Astrocyte (in vitro differentiated cells and primary cell): ENCODE results near the gene SEC22A. TPM values are rescaled to one million over a fixed set of nuclear protein-coding genes. Genes with fewer than 3 reads are reported as not detected.

Source experiments
- DNase-seq: peaks from one replicate; pipeline ENCODE4 v3.0.0-alpha.2; 2010; ENCODE audit warnings: low read depth
- FAIRE-seq: peaks from 2 replicates; lab custom pipeline; 2011; peaks lifted over from hg19 to GRCh38; lab: Jason Lieb, UNC
- H2AFZ ChIP-seq: 2 replicates; pipeline ENCODE4 v1.6.0; 2012; ENCODE audit warnings: low read depth, low read length, inconsistent platforms
- H3K27ac ChIP-seq: 2 replicates; pipeline ENCODE4 v1.5.1; 2011; ENCODE audit warnings: low read depth, low read length, inconsistent platforms
- H3K27me3 ChIP-seq: 2 replicates; pipeline ENCODE4 v1.6.0; 2011; ENCODE audit warnings: low read length, inconsistent platforms; ENCODE audit not compliant: insufficient read depth
- H3K36me3 ChIP-seq: 2 replicates; pipeline ENCODE4 v1.5.1; 2011; ENCODE audit warnings: low read length, inconsistent platforms; ENCODE audit not compliant: insufficient read depth
- H3K4me1 ChIP-seq: 2 replicates; pipeline ENCODE4 v1.5.1; 2011; ENCODE audit warnings: low read length, inconsistent platforms; ENCODE audit not compliant: insufficient read depth
- H3K4me2 ChIP-seq: 2 replicates; pipeline ENCODE4 v1.6.0; 2012; ENCODE audit warnings: low read length, inconsistent platforms
- H3K4me3 ChIP-seq: 2 replicates; pipeline ENCODE4 v1.5.1; 2011; ENCODE audit warnings: low read depth, mild to moderate bottlenecking, low read length, inconsistent platforms; ENCODE audit not compliant: insufficient read depth
- H3K79me2 ChIP-seq: 2 replicates; pipeline ENCODE4 v1.6.0; 2012; ENCODE audit warnings: mild to moderate bottlenecking, low read length, inconsistent platforms; ENCODE audit not compliant: insufficient read depth
- H3K9ac ChIP-seq: 2 replicates; pipeline ENCODE4 v1.6.0; 2012; ENCODE audit warnings: mild to moderate bottlenecking, low read length, inconsistent platforms
- H3K9me3 ChIP-seq: 2 replicates; pipeline ENCODE4 v1.5.1; 2012; ENCODE audit warnings: low read depth, mild to moderate bottlenecking, low read length, inconsistent platforms; ENCODE audit not compliant: insufficient read depth
- H4K20me1 ChIP-seq: 2 replicates; pipeline ENCODE4 v1.6.0; 2012; ENCODE audit warnings: low read length, inconsistent platforms; ENCODE audit not compliant: insufficient read depth
- H3K27ac Mint-ChIP-seq: one replicate; pipeline ENCODE4 v1.8.0; 2021; ENCODE audit warnings: mild to moderate bottlenecking, mixed read lengths; ENCODE audit not compliant: unreplicated experiment
- H3K27me3 Mint-ChIP-seq: one replicate; pipeline ENCODE4 v1.8.0; 2021; ENCODE audit warnings: low read depth, mixed read lengths; ENCODE audit not compliant: unreplicated experiment
- H3K36me3 Mint-ChIP-seq: one replicate; pipeline ENCODE4 v1.8.0; 2021; ENCODE audit warnings: low read depth, mixed read lengths; ENCODE audit not compliant: unreplicated experiment
- H3K4me1 Mint-ChIP-seq: one replicate; pipeline ENCODE4 v1.8.0; 2021; ENCODE audit warnings: low read depth, mixed read lengths; ENCODE audit not compliant: unreplicated experiment
- H3K4me3 Mint-ChIP-seq: one replicate; pipeline ENCODE4 v1.8.0; 2021; ENCODE audit warnings: mild to moderate bottlenecking, moderate library complexity, mixed read lengths; ENCODE audit not compliant: unreplicated experiment
- H3K9me3 Mint-ChIP-seq: one replicate; pipeline ENCODE4 v1.8.0; 2021; ENCODE audit warnings: mild to moderate bottlenecking, mixed read lengths; ENCODE audit not compliant: unreplicated experiment
- EZH2 ChIP-seq: IDR thresholded peaks from 2 replicates; pipeline ENCODE4 v1.6.1; 2012; ENCODE audit warnings: mild to moderate bottlenecking, low read length, inconsistent platforms; ENCODE audit not compliant: insufficient read depth
- total RNA-seq: library from RNA; stranded (reverse); gene quantifications from 2 replicates; pipeline ENCODE4 v1.2.1, GENCODE V29; 2021
- TF ChIP-seq, protein P1 (sequence below): IDR thresholded peaks from 2 replicates; pipeline ENCODE4 v1.5.1; 2011; ENCODE audit warnings: low read depth, mild to moderate bottlenecking, inconsistent platforms, low read length, moderate library complexity; ENCODE audit not compliant: insufficient read depth

Gene SEC22A
- total RNA-seq, 1 donor from 2014 or later: 10.9 TPM

GRCh38 chr3:123296261-123296660 is 94.5 kb downstream of the SEC22A start:
- Mint-ChIP-seq H3K27ac (no peak overlapping the region), H3K36me3 (peaks cover 3% of the 10 kb centered on the region), H3K9me3 (peaks cover 11% of the 10 kb centered on the region), H3K27me3 (peaks cover 47% of the 10 kb centered on the region), H3K4me3 (no peak overlapping the region), H3K4me1 (peaks cover 2% of the 10 kb centered on the region)
- Histone ChIP-seq H3K4me2 (no peak overlapping the region), H3K4me1 (no peaks in the 10 kb centered on the region), H3K79me2 (no peaks in the 10 kb centered on the region), H2AFZ (no peak overlapping the region), H3K9me3 (no peaks in the 10 kb centered on the region), H3K36me3 (no peaks in the 10 kb centered on the region), H3K27me3 (peaks cover 2% of the 10 kb centered on the region), H3K27ac (no peak overlapping the region), H3K9ac (no peak overlapping the region), H4K20me1 (no peaks in the 10 kb centered on the region), H3K4me3 (no peak overlapping the region)
- DNase-seq (no peak), FAIRE-seq (no peak)
- no peak for TF ChIP-seq EZH2
- TF ChIP-seq, protein P1, sequence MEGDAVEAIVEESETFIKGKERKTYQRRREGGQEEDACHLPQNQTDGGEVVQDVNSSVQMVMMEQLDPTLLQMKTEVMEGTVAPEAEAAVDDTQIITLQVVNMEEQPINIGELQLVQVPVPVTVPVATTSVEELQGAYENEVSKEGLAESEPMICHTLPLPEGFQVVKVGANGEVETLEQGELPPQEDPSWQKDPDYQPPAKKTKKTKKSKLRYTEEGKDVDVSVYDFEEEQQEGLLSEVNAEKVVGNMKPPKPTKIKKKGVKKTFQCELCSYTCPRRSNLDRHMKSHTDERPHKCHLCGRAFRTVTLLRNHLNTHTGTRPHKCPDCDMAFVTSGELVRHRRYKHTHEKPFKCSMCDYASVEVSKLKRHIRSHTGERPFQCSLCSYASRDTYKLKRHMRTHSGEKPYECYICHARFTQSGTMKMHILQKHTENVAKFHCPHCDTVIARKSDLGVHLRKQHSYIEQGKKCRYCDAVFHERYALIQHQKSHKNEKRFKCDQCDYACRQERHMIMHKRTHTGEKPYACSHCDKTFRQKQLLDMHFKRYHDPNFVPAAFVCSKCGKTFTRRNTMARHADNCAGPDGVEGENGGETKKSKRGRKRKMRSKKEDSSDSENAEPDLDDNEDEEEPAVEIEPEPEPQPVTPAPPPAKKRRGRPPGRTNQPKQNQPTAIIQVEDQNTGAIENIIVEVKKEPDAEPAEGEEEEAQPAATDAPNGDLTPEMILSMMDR: no peak

GRCh38 chr3:123296836-123297626 is 95.3 kb downstream of the SEC22A start:
- Histone ChIP-seq H3K9ac (no peak overlapping the region), H3K4me1 (no peaks in the 10 kb centered on the region), H3K79me2 (no peaks in the 10 kb centered on the region), H3K27ac (no peak overlapping the region), H3K4me3 (no peak overlapping the region), H2AFZ (no peak overlapping the region), H3K4me2 (no peak overlapping the region), H4K20me1 (no peaks in the 10 kb centered on the region), H3K27me3 (peaks cover 2% of the 10 kb centered on the region), H3K9me3 (no peaks in the 10 kb centered on the region), H3K36me3 (no peaks in the 10 kb centered on the region)
- FAIRE-seq: no peak
- Mint-ChIP-seq H3K27ac (no peak overlapping the region), H3K9me3 (peaks cover 8% of the 10 kb centered on the region), H3K4me1 (peaks cover 2% of the 10 kb centered on the region), H3K27me3 (peaks cover 42% of the 10 kb centered on the region), H3K36me3 (peaks cover 3% of the 10 kb centered on the region), H3K4me3 (no peak overlapping the region)
- DNase-seq: no peak
- TF ChIP-seq, protein P1: no peak
- no peak for TF ChIP-seq EZH2

DNA sequence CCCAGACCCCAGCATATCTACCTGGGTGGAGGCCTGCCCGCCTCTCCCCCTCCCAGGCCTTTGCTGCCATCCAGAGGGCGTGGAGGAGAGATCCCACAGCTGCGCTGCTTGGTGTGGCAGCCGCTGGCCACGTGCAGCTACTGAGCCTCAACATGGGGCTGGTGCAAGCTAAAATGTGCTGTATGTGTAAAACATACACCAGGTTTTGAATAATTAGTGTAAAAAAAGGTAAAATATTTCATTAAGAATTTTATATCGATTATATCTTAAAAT is 95.8 kb downstream of the SEC22A start:
- Histone ChIP-seq H2AFZ (no peak overlapping the region), H3K79me2 (no peaks in the 10 kb centered on the region), H3K4me3 (no peak overlapping the region), H3K27me3 (peaks cover 2% of the 10 kb centered on the region), H4K20me1 (no peaks in the 10 kb centered on the region), H3K9ac (no peak overlapping the region), H3K27ac (no peak overlapping the region), H3K9me3 (no peaks in the 10 kb centered on the region), H3K4me2 (no peak overlapping the region), H3K4me1 (no peaks in the 10 kb centered on the region), H3K36me3 (no peaks in the 10 kb centered on the region)
- Mint-ChIP-seq H3K27ac (no peak overlapping the region), H3K27me3 (peaks cover 45% of the 10 kb centered on the region), H3K4me3 (no peak overlapping the region), H3K9me3 (peaks cover 8% of the 10 kb centered on the region), H3K36me3 (peaks cover 3% of the 10 kb centered on the region), H3K4me1 (peaks cover 2% of the 10 kb centered on the region)
- DNase-seq (no peak), FAIRE-seq (no peak)
- TF ChIP-seq EZH2: no peak
- TF ChIP-seq, protein P1: no peak
